NT2/D1 (cell line): ENCODE results near the gene ARFGEF3.

Experiments used
- SUZ12 ChIP-seq: IDR thresholded peaks from 2 replicates; pipeline ENCODE4 v1.6.1; 2011; ENCODE audit not compliant: insufficient read length, insufficient read depth; ENCODE audit errors: extremely low read depth
- YY1 ChIP-seq: IDR thresholded peaks from 2 replicates; pipeline ENCODE4 v1.6.1; 2011; ENCODE audit not compliant: insufficient read length, insufficient read depth
- ZNF274 ChIP-seq: IDR thresholded peaks from 2 replicates; pipeline ENCODE4 v1.6.1; 2011; ENCODE audit warnings: mild to moderate bottlenecking, low read depth, low read length

DNA sequence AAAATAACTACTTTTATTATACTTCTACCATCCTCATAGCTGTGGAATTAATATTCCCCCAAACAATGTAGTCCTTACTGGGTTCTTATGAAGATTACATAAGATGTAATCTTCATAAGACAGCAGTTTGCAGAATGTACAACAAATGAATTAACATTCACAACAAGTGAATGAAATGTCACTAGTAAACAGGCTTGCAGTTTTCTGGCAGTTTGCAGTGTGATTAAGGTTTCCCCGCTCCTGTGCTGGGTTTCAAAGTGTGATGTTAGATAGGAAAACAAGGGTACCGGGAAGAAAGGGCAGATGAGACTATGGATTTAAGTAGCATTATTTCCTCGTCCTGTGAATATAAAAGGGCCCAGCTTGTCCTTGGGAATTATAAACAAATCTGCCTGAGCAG lies 22.5 kb downstream of the ARFGEF3 start:
- TF ChIP-seq SUZ12 (no peak), ZNF274 (no peak), YY1 (no peak)
